GM12892 (cell line): ENCODE results near the gene CDH4.

Experiments
- DNase-seq: peaks from one replicate; pipeline ENCODE4 v3.0.0; 2011; ENCODE audit not compliant: insufficient read length
- FAIRE-seq: peaks from 2 replicates; lab custom pipeline; 2011; peaks lifted over from hg19 to GRCh38; lab: Jason Lieb, UNC
- POLR2A ChIP-seq: IDR thresholded peaks from 2 replicates; pipeline ENCODE4 v1.6.1; 2011; ENCODE audit warnings: low read depth, low read length, control low read depth
- POLR2AphosphoS5 ChIP-seq: IDR thresholded peaks from 2 replicates; pipeline ENCODE4 v1.6.1; 2011; ENCODE audit warnings: low read depth, low read length, control low read depth
- TAF1 ChIP-seq: IDR thresholded peaks from 2 replicates; pipeline ENCODE4 v1.6.1; 2011; ENCODE audit warnings: low read depth, mild to moderate bottlenecking, control low read depth, low read length, borderline replicate concordance

Gene CDH4

GRCh38 chr20:61538943-61539265 lies 286.8 kb downstream of the CDH4 start:
- no peak for FAIRE-seq
- no peak for TF ChIP-seq POLR2AphosphoS5
- no peak for TF ChIP-seq TAF1
- no peak for TF ChIP-seq POLR2A
- DNase-seq = no peak

DNA sequence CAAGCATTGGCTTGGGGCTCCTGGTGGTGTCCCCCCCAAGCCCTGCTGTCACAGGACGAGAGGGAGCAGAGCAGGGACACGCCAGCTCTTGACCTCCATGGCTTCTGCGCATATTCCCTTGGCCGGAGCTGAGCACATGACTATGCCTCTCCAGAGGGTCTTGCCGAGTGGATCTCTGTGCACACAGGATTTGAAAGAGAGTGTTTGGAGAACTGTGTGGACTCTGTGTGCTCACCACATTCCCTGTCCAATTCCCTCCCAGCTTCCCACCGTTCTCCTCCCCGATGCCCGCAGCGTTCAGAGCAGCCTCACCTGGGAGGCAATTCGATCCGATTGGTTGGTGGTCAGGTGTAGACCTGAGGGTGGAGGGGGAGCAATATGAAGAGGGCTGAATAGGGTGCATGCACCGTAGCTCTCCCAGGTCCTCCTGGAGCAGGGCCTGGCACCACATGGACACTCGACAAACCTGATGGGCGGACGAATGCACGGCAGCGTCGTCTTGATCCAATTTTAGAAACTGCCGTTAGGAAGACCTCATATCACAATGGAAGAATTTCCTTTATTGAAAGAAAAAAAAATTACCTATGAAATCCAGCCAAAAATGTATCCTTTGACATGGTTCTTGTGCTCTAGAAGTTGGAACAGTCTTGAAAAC lies 287.8 kb downstream of the CDH4 start:
- no peak for FAIRE-seq
- DNase-seq = no peak
- TF ChIP-seq POLR2A (no peak), TAF1 (no peak), POLR2AphosphoS5 (no peak)

- TF ChIP-seq POLR2A = no peak
- no peak for TF ChIP-seq POLR2AphosphoS5
- no peak for TF ChIP-seq TAF1
- no peak for DNase-seq
- no peak for FAIRE-seq
These were observed 289.5 kb downstream of the CDH4 start for GRCh38 chr20:61541537-61541936.

DNA sequence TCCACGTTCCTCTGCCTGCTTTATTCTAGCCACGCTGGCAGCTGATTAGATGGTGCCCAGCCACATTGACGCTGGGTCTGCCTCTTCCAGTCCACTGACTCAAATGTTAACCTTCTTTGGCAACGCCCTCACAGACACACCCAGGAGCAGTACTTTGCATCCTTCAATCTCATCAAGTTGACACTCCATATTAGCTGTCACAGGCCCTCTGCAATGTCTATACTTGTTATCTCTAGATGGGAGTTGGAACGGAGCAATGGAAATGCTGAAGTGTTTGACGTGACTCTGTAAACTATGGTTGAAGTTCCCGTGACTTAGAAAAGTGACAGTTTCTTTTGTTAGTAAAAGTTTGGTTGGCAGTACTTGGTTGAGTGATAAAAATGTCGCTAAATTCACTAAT lies 291.0 kb downstream of the CDH4 start:
- TF ChIP-seq POLR2A (no peak), TAF1 (no peak), POLR2AphosphoS5 (no peak)
- no peak for DNase-seq
- no peak for FAIRE-seq

GRCh38 chr20:61543931-61544745 lies 292.1 kb downstream of the CDH4 start:
- no peak for DNase-seq
- no peak for TF ChIP-seq POLR2A
- no peak for TF ChIP-seq POLR2AphosphoS5
- no peak for TF ChIP-seq TAF1
- FAIRE-seq = no peak

DNA sequence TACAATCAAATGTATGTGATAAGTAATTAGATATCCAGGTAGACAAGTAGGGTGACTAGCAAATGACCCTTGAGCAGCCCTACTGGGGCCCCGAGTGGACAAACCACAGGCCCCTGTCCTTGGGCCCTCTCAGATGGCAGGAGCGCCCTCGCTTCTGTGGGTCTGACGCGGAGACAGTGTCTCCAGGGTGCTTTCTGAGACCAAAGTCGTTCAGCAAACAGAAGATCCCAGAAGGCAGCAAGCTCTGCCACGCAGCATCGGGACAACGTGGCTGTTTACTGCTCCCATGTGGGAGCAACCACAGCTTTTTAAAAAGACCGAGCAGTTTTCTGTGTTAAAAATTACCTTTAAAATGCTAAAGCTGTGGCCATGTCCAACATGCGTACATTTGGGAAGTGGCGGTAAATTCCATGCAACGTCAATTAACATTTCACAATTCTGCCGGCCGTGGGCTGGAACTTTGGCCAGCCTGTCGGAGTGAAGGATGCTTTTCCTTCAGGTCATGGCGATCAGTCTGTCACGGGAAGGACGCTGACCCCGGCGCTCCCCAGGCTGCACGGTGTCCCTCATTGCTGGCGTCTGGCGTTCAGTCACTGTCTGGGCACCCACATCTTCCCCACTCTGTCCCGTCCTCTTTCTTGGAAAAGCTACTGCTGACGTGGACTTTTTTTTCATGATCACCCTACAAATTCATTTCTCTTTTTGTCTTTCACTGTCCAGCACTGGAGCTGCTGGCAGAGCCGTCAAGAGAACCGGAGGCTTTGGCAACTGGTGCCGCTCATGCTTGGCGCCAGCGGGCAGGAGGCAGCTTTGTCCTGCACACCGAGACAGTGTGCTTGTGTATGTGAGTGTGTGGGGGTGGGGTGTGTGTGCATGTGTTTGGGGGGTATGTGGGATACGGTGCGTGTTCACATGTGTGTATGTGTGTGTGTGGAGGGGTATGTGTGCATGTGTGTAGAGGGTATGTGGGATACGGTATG lies 293.1 kb downstream of the CDH4 start:
- DNase-seq = no peak
- no peak for FAIRE-seq
- TF ChIP-seq POLR2AphosphoS5 (no peak), POLR2A (no peak), TAF1 (no peak)

DNA sequence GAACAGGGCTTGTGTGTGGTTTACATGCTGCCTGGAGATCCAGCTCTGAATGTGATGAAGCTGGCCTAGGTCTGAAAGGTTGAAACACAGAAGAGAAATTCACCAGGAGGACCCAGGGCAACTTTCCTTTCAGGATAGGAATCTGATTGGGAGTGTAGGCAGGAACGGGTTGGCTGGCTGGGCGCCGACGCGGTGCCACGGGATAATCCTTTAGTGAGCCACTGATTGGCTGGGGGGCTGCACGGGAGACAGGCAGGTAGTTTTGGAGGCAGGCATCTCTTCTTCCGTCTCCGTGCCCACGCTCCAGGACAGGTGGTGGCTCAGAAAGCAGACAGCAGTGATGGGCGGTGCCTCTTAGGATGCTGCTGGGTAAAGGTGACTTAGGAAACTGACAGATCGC lies 294.6 kb downstream of the CDH4 start:
- TF ChIP-seq TAF1 (no peak), POLR2A (no peak), POLR2AphosphoS5 (no peak)
- FAIRE-seq (no peak), DNase-seq (no peak)

DNA sequence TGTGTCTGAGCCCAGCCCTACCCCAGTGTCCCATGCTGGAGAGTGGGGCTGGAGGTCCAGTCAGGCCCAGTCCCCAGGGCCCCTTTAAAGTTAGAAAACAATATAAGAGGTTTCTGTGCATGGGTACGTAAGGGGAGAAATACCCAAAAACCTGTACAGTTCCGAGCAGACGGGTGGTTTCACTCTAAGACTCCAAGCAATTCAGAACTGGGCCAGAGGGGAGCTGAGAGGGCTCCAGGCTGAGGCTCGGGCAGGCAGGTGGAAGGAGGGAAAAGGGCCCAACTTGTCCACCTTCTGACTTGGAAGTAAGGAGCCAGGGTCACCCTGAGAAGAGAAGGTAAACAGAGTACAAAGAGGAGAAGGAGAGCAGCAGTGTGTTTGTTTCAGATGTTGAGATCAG lies 296.0 kb downstream of the CDH4 start:
- TF ChIP-seq POLR2A = no peak
- DNase-seq (no peak), FAIRE-seq (no peak)

GRCh38 chr20:61549865-61550264 lies 297.8 kb downstream of the CDH4 start:
- DNase-seq = no peak
- FAIRE-seq = no peak
- TF ChIP-seq POLR2AphosphoS5 (no peak), TAF1 (no peak), POLR2A (no peak)

GRCh38 chr20:61551401-61551800 lies 299.3 kb downstream of the CDH4 start:
- TF ChIP-seq TAF1 = no peak
- TF ChIP-seq POLR2A = no peak
- no peak for TF ChIP-seq POLR2AphosphoS5
- DNase-seq = no peak
- FAIRE-seq = no peak

- no peak for TF ChIP-seq TAF1
- no peak for TF ChIP-seq POLR2A
- no peak for TF ChIP-seq POLR2AphosphoS5
- DNase-seq (no peak), FAIRE-seq (no peak)
These were observed 302.6 kb downstream of the CDH4 start for GRCh38 chr20:61554617-61555016.
